Activated T-cell treated with anti-CD3 and anti-CD28 coated beads, Interleukin-2, amount 50 U/mL, for 4 hours (primary cell): Measurements from ENCODE around the gene C17orf58. TPM values are rescaled to one million over a fixed set of nuclear protein-coding genes. Genes with fewer than 3 reads are reported as not detected.

ENCODE experiments used
- ATAC-seq, 2 donors: fragments of 200-7000 bp; cut with Tn5 transposase; one replicate each; pipeline ENCODE4 v1.10.0; 2021
- DNase-seq: peaks from one replicate; pipeline ENCODE4 v3.0.0-alpha.2; 2020
- H3K27me3 Mint-ChIP-seq: one replicate; pipeline ENCODE4 v1.8.0; 2021; ENCODE audit warnings: low read depth, mixed read lengths
- H3K36me3 Mint-ChIP-seq: one replicate; pipeline ENCODE4 v1.8.0; 2022; ENCODE audit warnings: mixed read lengths; ENCODE audit not compliant: insufficient read depth
- H3K4me1 Mint-ChIP-seq: one replicate; pipeline ENCODE4 v1.8.0; 2021; ENCODE audit warnings: low read depth, mixed read lengths
- H3K4me3 Mint-ChIP-seq: one replicate; pipeline ENCODE4 v1.8.0; 2021; ENCODE audit warnings: mild to moderate bottlenecking, moderate library complexity, mixed read lengths
- H3K9me3 Mint-ChIP-seq: one replicate; pipeline ENCODE4 v1.8.0; 2021; ENCODE audit warnings: mixed read lengths
- total RNA-seq, 3 donors: library from RNA; stranded (reverse); gene quantifications; one replicate each; pipeline ENCODE4 v1.2.1, GENCODE V29; 2021

C17orf58 gene
- total RNA-seq, 3 donors from 2014 or later, result 14.9 to 24.3 (median 19.2) TPM

- Mint-ChIP-seq H3K9me3 (no peaks in the 10 kb centered on the region), H3K27me3 (no peaks in the 10 kb centered on the region), H3K36me3 (peaks cover 21% of the 10 kb centered on the region), H3K4me3 (no peak overlapping the region), H3K4me1 (no peaks in the 10 kb centered on the region)
- ATAC-seq, result no peak
- no peak for DNase-seq
Observed at GRCh38 chr17:67950945-67951344, 45.3 kb downstream of the C17orf58 start.

- H3K36me3 Mint-ChIP-seq, result peaks cover 35% of the 10 kb centered on the region
- DNase-seq (no peak), ATAC-seq (no peak)
- no peaks in the 10 kb centered on the region for H3K9me3 Mint-ChIP-seq
- no peak overlapping the region for H3K4me3 Mint-ChIP-seq
- H3K27me3 Mint-ChIP-seq, result no peaks in the 10 kb centered on the region
- H3K4me1 Mint-ChIP-seq, result no peaks in the 10 kb centered on the region
Observed at GRCh38 chr17:67947325-67947813, 48.9 kb downstream of the C17orf58 start.

GRCh38 chr17:67946513-67946912, 49.8 kb downstream of the C17orf58 start:
- Mint-ChIP-seq H3K9me3 (no peaks in the 10 kb centered on the region), H3K27me3 (no peaks in the 10 kb centered on the region), H3K4me3 (no peak overlapping the region), H3K36me3 (peaks cover 38% of the 10 kb centered on the region), H3K4me1 (no peaks in the 10 kb centered on the region)
- DNase-seq (no peak), ATAC-seq (no peak)

GRCh38 chr17:67944035-67944434, 52.2 kb downstream of the C17orf58 start:
- H3K4me1 Mint-ChIP-seq, result no peaks in the 10 kb centered on the region
- ATAC-seq (no peak), DNase-seq (no peak)
- no peaks in the 10 kb centered on the region for H3K9me3 Mint-ChIP-seq
- H3K4me3 Mint-ChIP-seq, result no peak overlapping the region
- H3K36me3 Mint-ChIP-seq, result peaks cover 43% of the 10 kb centered on the region
- no peaks in the 10 kb centered on the region for H3K27me3 Mint-ChIP-seq

- Mint-ChIP-seq H3K4me1 (no peaks in the 10 kb centered on the region), H3K36me3 (peaks cover 40% of the 10 kb centered on the region), H3K9me3 (no peaks in the 10 kb centered on the region), H3K27me3 (no peaks in the 10 kb centered on the region), H3K4me3 (no peak overlapping the region)
- DNase-seq (no peak), ATAC-seq (no peak)
Observed at GRCh38 chr17:67942810-67943209, 53.5 kb downstream of the C17orf58 start.

Other genes with a start within 250 kb of the C17orf58 start
- gene BPTF, start 171.0 kb downstream of the C17orf58 start, total RNA-seq, result 10 to 100 TPM; 62.1 to 67.7 (median 62.2) TPM
- 100 to 1,000 TPM; 139 to 140 (median 139) TPM for gene KPNA2, start 39.3 kb upstream of the C17orf58 start, total RNA-seq